MCF 10A (cell line): Measurements from ENCODE around the gene TGFBR1. TPM values are rescaled to one million over a fixed set of nuclear protein-coding genes. Genes with fewer than 3 reads are reported as not detected.

Source experiments
- BruUV-seq: library from RNA; stranded (reverse); fragments of 400-500 nt; replicated peaks from 2 replicates; lab custom pipeline; 2021; lab: Mats Ljungman, UMichigan
- CTCF ChIA-PET: fragments of 300-600 bp; sonication (Branson Sonifier 250); formaldehyde crosslinking; extraction: SDS; loops from one replicate; lab custom pipeline; 2021; ENCODE audit warnings: antibody characterized with exemption, inconsistent platforms; lab: Yijun Ruan, JAX
- POLR2A ChIA-PET: fragments of 300-600, 350-650 bp; sonication (Branson Sonifier 250); formaldehyde crosslinking; extraction: SDS; loops from one replicate; lab custom pipeline; 2020; ENCODE audit warnings: antibody characterized with exemption, inconsistent platforms; lab: Yijun Ruan, JAX
- DNase-seq: peaks from one replicate; pipeline ENCODE4 v3.0.0-alpha.2; 2018; ENCODE audit not compliant: unreplicated experiment
- H3K27ac Mint-ChIP-seq: one replicate; pipeline ENCODE4 v1.8.0; 2022; ENCODE audit warnings: mild to moderate bottlenecking, low read depth, mixed read lengths; ENCODE audit not compliant: unreplicated experiment
- H3K27me3 Mint-ChIP-seq: one replicate; pipeline ENCODE4 v1.8.0; 2022; ENCODE audit warnings: mixed read lengths; ENCODE audit not compliant: insufficient read depth, unreplicated experiment
- H3K36me3 Mint-ChIP-seq: one replicate; pipeline ENCODE4 v1.8.0; 2022; ENCODE audit warnings: mild to moderate bottlenecking, moderate library complexity, mixed read lengths; ENCODE audit not compliant: insufficient read depth, unreplicated experiment
- H3K4me1 Mint-ChIP-seq: one replicate; pipeline ENCODE4 v1.8.0; 2022; ENCODE audit warnings: mixed read lengths; ENCODE audit not compliant: insufficient read depth, unreplicated experiment
- H3K4me3 Mint-ChIP-seq: one replicate; pipeline ENCODE4 v1.8.0; 2022; ENCODE audit warnings: mild to moderate bottlenecking, moderate library complexity, mixed read lengths; ENCODE audit not compliant: unreplicated experiment
- H3K9me3 Mint-ChIP-seq: one replicate; pipeline ENCODE4 v1.8.0; 2022; ENCODE audit warnings: mixed read lengths; ENCODE audit not compliant: unreplicated experiment
- CTCF ChIP-seq: fragments of 200-600 bp; IDR thresholded peaks from one replicate; pipeline ENCODE4 v1.8.0; 2022; ENCODE audit warnings: antibody characterized with exemption, mild to moderate bottlenecking; ENCODE audit not compliant: unreplicated experiment
- intact Hi-C: fragments of 100-400 bp; cut with micrococcal nuclease; formaldehyde crosslinking; loops from 2 replicates; pipeline ENCODE4 v1.14.1; 2022
- total RNA-seq: library from RNA; stranded (reverse); gene quantifications from 2 replicates; pipeline ENCODE4 v1.2.3, GENCODE V29; 2022

The TGFBR1 gene
- total RNA-seq, 1 experiment from 2014 or later, result 27.6 TPM

- CTCF ChIA-PET, result interaction anchor here (1.0 kb wide), 1 partner anchor 203 kb away, joined by 3 read pairs; no protein-coding TSS in a partner anchor
- no peak for TF ChIP-seq CTCF
- no peaks in the 10 kb centered on the region for H3K4me1 Mint-ChIP-seq
- DNase-seq, result no peak
- no TSS peak for BruUV-seq
- intact Hi-C loops, result no loop called here
- H3K9me3 Mint-ChIP-seq, result no peaks in the 10 kb centered on the region
- POLR2A ChIA-PET, result no interaction called here
- H3K27ac Mint-ChIP-seq, result no peak overlapping the region
- H3K27me3 Mint-ChIP-seq, result peaks cover 9% of the 10 kb centered on the region
- no peaks in the 10 kb centered on the region for H3K36me3 Mint-ChIP-seq
- no peak overlapping the region for H3K4me3 Mint-ChIP-seq
These were observed 35.8 kb upstream of the TGFBR1 start for GRCh38 chr9:99069075-99069474.

- no peak for DNase-seq
- intact Hi-C loops, result no loop called here
- no peak for TF ChIP-seq CTCF
- no peaks in the 10 kb centered on the region for H3K36me3 Mint-ChIP-seq
- H3K27me3 Mint-ChIP-seq, result peaks cover 5% of the 10 kb centered on the region
- CTCF ChIA-PET, result no interaction called here
- no peaks in the 10 kb centered on the region for H3K9me3 Mint-ChIP-seq
- BruUV-seq, result no TSS peak
- no peaks in the 10 kb centered on the region for H3K4me1 Mint-ChIP-seq
- POLR2A ChIA-PET, result no interaction called here
- no peak overlapping the region for H3K4me3 Mint-ChIP-seq
- no peak overlapping the region for H3K27ac Mint-ChIP-seq
These were observed 35.4 kb upstream of the TGFBR1 start for GRCh38 chr9:99069546-99069945.

- TF ChIP-seq CTCF, result no peak
- Mint-ChIP-seq H3K4me1 (no peaks in the 10 kb centered on the region), H3K9me3 (no peaks in the 10 kb centered on the region), H3K4me3 (no peak overlapping the region), H3K27me3 (no peaks in the 10 kb centered on the region), H3K27ac (no peak overlapping the region), H3K36me3 (no peaks in the 10 kb centered on the region)
- DNase-seq, result no peak
- no TSS peak for BruUV-seq
- intact Hi-C loops, result no loop called here
- ChIA-PET POLR2A (interaction anchor here (1.0 kb wide), 1 partner anchor 48 kb away, joined by 3 read pairs; no protein-coding TSS in a partner anchor), CTCF (interaction anchor here (0.5 kb wide), 1 partner anchor 281 kb away, joined by 3 read pairs; no protein-coding TSS in a partner anchor)
These were observed 34.2 kb upstream of the TGFBR1 start for GRCh38 chr9:99070681-99071080.

- ChIA-PET CTCF (interaction anchor here (0.6 to 0.8 kb wide), 2 partner anchors 73 to 357 kb away, joined by 3 read pairs; no protein-coding TSS in a partner anchor), POLR2A (interaction anchor here (1.0 kb wide), 1 partner anchor 47 kb away, joined by 3 read pairs; no protein-coding TSS in a partner anchor)
- no peaks in the 10 kb centered on the region for H3K27me3 Mint-ChIP-seq
- no peak for TF ChIP-seq CTCF
- H3K36me3 Mint-ChIP-seq, result no peaks in the 10 kb centered on the region
- H3K4me1 Mint-ChIP-seq, result no peaks in the 10 kb centered on the region
- no peaks in the 10 kb centered on the region for H3K9me3 Mint-ChIP-seq
- BruUV-seq, result no TSS peak
- H3K4me3 Mint-ChIP-seq, result no peak overlapping the region
- no peak overlapping the region for H3K27ac Mint-ChIP-seq
- no peak for DNase-seq
- intact Hi-C loops, result no loop called here
These were observed 33.4 kb upstream of the TGFBR1 start for GRCh38 chr9:99071313-99072039.
